ENCODE measurements around the gene NMBR. TPM values are rescaled to one million over a fixed set of nuclear protein-coding genes. Genes with fewer than 3 reads are reported as not detected.
"Not testable (repeated sequence)": the region's sequence is repeated elsewhere in the genome, so short reads cannot be mapped to it uniquely, and the experiment has no call there.

NMBR gene
- total RNA-seq, 1 donor, result not detected

- Histone ChIP-seq H2AFZ (ENCODE audit: low read length) (no peak overlapping the region), H3K4me2 (ENCODE audit: insufficient read depth, low read length) (peak overlapping the region; percentile 56), H3K27ac (ENCODE audit: low read depth, low read length) (peak overlapping the region; percentile 51), H3K4me1 (ENCODE audit: insufficient read depth, low read length) (peaks cover 39% of the 10 kb centered on the region), H3K79me2 (ENCODE audit: insufficient read depth, low read length) (peaks cover 89% of the 10 kb centered on the region), H3K9me3 (ENCODE audit: low read depth, low read length) (no peaks in the 10 kb centered on the region), H3K4me3 (ENCODE audit: insufficient read depth, low read length) (no peak overlapping the region), H3K27me3 (ENCODE audit: insufficient read depth, low read length) (no peaks in the 10 kb centered on the region), H3K36me3 (ENCODE audit: insufficient read depth, low read length) (no peaks in the 10 kb centered on the region), H4K20me1 (ENCODE audit: insufficient read depth, low read length) (peaks cover 3% of the 10 kb centered on the region)
- TF ChIP-seq, protein P1, sequence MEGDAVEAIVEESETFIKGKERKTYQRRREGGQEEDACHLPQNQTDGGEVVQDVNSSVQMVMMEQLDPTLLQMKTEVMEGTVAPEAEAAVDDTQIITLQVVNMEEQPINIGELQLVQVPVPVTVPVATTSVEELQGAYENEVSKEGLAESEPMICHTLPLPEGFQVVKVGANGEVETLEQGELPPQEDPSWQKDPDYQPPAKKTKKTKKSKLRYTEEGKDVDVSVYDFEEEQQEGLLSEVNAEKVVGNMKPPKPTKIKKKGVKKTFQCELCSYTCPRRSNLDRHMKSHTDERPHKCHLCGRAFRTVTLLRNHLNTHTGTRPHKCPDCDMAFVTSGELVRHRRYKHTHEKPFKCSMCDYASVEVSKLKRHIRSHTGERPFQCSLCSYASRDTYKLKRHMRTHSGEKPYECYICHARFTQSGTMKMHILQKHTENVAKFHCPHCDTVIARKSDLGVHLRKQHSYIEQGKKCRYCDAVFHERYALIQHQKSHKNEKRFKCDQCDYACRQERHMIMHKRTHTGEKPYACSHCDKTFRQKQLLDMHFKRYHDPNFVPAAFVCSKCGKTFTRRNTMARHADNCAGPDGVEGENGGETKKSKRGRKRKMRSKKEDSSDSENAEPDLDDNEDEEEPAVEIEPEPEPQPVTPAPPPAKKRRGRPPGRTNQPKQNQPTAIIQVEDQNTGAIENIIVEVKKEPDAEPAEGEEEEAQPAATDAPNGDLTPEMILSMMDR (IDR thresholded peaks at IDR 0.05; ENCODE audit: extremely low read depth, low read depth, low read length), result no peak
- peak; percentile 32 for DNase-seq (ENCODE audit: insufficient read length, low spot score, missing footprints)
Measured at GRCh38 chr6:142153196-142153595, 6.3 kb upstream of the NMBR start.

DNA sequence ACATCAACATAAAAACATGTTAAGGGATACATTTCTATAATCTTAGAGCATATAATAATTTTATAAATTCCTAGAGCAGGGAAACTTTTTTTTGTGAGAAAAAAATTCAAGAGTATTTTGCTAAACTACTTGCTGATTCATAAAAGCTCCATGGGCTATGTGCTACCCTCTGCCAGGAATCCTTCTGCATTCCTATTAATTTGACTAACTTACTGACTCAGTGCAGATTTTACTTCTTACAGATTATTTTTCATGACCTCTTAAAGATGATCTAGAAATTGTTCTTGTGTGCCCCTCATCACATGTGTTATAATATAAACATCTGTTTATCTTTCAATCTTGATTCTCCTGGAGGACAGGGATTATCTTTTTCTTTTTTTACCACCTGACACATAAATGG, 5.8 kb upstream of the NMBR start:
- peak overlapping the region; percentile 56 for H3K4me2 ChIP-seq (ENCODE audit: insufficient read depth, low read length)
- peaks cover 6% of the 10 kb centered on the region for H4K20me1 ChIP-seq (ENCODE audit: insufficient read depth, low read length)
- no peaks in the 10 kb centered on the region for H3K27me3 ChIP-seq (ENCODE audit: insufficient read depth, low read length)
- peaks cover 89% of the 10 kb centered on the region for H3K79me2 ChIP-seq (ENCODE audit: insufficient read depth, low read length)
- DNase-seq (ENCODE audit: insufficient read length, low spot score, missing footprints), result no peak
- no peaks in the 10 kb centered on the region for H3K36me3 ChIP-seq (ENCODE audit: insufficient read depth, low read length)
- H3K4me3 ChIP-seq (ENCODE audit: insufficient read depth, low read length), result no peak overlapping the region
- no peaks in the 10 kb centered on the region for H3K9me3 ChIP-seq (ENCODE audit: low read depth, low read length)
- TF ChIP-seq, protein P1 (IDR thresholded peaks at IDR 0.05; ENCODE audit: extremely low read depth, low read depth, low read length), result no peak
- peaks cover 43% of the 10 kb centered on the region for H3K4me1 ChIP-seq (ENCODE audit: insufficient read depth, low read length)
- peak overlapping the region; percentile 51 for H3K27ac ChIP-seq (ENCODE audit: low read depth, low read length)
- H2AFZ ChIP-seq (ENCODE audit: low read length), result no peak overlapping the region

- not testable (repeated sequence) for H3K4me1 ChIP-seq (ENCODE audit: insufficient read depth, low read length); DNase-seq (ENCODE audit: insufficient read length, low spot score, missing footprints); H3K4me2 ChIP-seq (ENCODE audit: insufficient read depth, low read length); H3K36me3 ChIP-seq (ENCODE audit: insufficient read depth, low read length); H3K79me2 ChIP-seq (ENCODE audit: insufficient read depth, low read length); H3K4me3 ChIP-seq (ENCODE audit: insufficient read depth, low read length); H3K27ac ChIP-seq (ENCODE audit: low read depth, low read length); H3K9me3 ChIP-seq (ENCODE audit: low read depth, low read length); H2AFZ ChIP-seq (ENCODE audit: low read length); H4K20me1 ChIP-seq (ENCODE audit: insufficient read depth, low read length); H3K27me3 ChIP-seq (ENCODE audit: insufficient read depth, low read length)
Measured at GRCh38 chr6:142141531-142141930, 5.4 kb downstream of the NMBR start.

DNA sequence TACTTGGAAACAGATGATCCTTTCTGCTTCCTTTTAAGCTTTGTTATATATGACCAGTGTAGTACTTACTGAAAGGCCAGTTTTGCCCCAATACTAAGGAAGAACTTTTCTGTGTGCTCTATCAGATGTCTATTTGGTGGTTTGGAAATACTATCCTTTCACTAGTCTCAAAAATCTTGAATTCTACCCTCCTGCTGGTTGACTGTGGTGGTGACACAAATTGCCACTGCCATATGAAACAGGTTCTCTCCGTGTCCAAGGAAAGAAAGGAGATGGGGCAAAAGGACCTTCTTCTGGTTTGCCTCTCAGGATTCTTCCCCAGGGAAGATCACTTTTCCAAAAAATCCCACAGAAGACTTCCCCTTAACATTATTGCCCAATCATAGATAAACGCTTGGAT, 8.0 kb downstream of the NMBR start:
- H4K20me1 ChIP-seq (ENCODE audit: insufficient read depth, low read length), result no peaks in the 10 kb centered on the region
- no peak overlapping the region for H3K4me3 ChIP-seq (ENCODE audit: insufficient read depth, low read length)
- H3K27ac ChIP-seq (ENCODE audit: low read depth, low read length), result no peak overlapping the region
- no peak for DNase-seq (ENCODE audit: insufficient read length, low spot score, missing footprints)
- TF ChIP-seq, protein P1 (IDR thresholded peaks at IDR 0.05; ENCODE audit: extremely low read depth, low read depth, low read length), result no peak
- no peaks in the 10 kb centered on the region for H3K9me3 ChIP-seq (ENCODE audit: low read depth, low read length)
- H2AFZ ChIP-seq (ENCODE audit: low read length), result no peak overlapping the region
- no peaks in the 10 kb centered on the region for H3K4me1 ChIP-seq (ENCODE audit: insufficient read depth, low read length)
- peaks cover 6% of the 10 kb centered on the region for H3K27me3 ChIP-seq (ENCODE audit: insufficient read depth, low read length)
- no peaks in the 10 kb centered on the region for H3K36me3 ChIP-seq (ENCODE audit: insufficient read depth, low read length)
- H3K79me2 ChIP-seq (ENCODE audit: insufficient read depth, low read length), result no peaks in the 10 kb centered on the region
- no peak overlapping the region for H3K4me2 ChIP-seq (ENCODE audit: insufficient read depth, low read length)

All from osteoblast (primary cell).